ENCODE data around the gene FANCD2.

DNA sequence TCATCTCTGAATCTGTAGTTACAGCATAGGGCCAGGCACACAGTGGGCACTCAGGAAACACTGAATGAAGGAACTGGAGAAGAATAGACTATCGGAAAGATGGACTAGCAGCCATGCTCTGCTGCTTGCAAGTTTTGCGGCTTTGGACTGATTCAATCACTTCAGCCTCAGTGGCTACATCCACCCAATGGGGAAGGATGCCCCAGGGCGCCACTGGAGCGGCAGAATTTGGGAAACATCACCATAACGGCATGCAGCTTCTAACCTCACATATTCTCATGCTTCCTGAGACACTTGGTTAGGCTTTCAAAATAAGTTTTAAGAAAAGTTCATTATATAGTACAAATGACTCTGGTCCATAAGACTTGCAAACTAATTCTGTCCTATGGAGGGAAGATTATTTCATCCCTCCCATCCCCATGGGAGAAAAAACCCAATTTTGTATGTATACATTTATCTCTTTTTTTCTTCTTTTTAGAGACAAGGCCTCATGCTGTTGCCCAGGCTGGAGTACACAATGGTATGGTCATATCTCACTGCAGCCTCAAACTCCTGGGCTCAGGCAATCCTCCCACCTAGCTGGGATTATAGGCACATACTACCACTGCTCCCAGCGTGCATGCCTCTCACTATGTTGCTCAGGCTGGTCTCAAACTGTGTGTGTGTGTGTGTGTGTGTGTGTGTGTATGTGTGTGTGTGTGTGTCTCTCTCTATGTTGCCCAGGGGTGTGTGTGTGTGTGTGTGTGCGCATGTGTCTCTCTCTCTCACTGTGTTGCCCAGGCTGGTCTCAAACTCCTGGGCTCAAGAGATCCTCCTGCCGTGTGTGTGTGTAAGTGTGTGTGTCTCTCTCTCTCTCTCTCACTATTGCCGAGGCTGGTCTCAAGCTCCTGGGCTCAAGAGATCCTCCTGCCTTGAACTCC, 4.1 kb upstream of the FANCD2 start:
- TF ChIP-seq, protein P1, sequence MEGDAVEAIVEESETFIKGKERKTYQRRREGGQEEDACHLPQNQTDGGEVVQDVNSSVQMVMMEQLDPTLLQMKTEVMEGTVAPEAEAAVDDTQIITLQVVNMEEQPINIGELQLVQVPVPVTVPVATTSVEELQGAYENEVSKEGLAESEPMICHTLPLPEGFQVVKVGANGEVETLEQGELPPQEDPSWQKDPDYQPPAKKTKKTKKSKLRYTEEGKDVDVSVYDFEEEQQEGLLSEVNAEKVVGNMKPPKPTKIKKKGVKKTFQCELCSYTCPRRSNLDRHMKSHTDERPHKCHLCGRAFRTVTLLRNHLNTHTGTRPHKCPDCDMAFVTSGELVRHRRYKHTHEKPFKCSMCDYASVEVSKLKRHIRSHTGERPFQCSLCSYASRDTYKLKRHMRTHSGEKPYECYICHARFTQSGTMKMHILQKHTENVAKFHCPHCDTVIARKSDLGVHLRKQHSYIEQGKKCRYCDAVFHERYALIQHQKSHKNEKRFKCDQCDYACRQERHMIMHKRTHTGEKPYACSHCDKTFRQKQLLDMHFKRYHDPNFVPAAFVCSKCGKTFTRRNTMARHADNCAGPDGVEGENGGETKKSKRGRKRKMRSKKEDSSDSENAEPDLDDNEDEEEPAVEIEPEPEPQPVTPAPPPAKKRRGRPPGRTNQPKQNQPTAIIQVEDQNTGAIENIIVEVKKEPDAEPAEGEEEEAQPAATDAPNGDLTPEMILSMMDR (conservative IDR thresholded peaks at IDR 0.05; ENCODE audit: low read length): no peak
- TF ChIP-seq EZH2phosphoT487 (IDR thresholded peaks at IDR 0.05; ENCODE audit: borderline replicate concordance): no peak
